HG03095 (cell line): ENCODE measurements around the gene MAP1LC3B.
"Not testable (repeated sequence)": the region's sequence is repeated elsewhere in the genome, so short reads cannot be mapped to it uniquely, and the experiment has no call there.

Source experiments
- ATAC-seq: cut with Tn5 transposase; IDR thresholded peaks from one replicate; pipeline ENCODE4 v1.9.1; 2021; ENCODE audit warnings: moderate library complexity; ENCODE audit not compliant: unreplicated experiment

MAP1LC3B gene

GRCh38 chr16:87380403-87380802 lies 11.7 kb upstream of the MAP1LC3B start:
- no peak for ATAC-seq

GRCh38 chr16:87380881-87381280 lies 11.3 kb upstream of the MAP1LC3B start:
- no peak for ATAC-seq

DNA sequence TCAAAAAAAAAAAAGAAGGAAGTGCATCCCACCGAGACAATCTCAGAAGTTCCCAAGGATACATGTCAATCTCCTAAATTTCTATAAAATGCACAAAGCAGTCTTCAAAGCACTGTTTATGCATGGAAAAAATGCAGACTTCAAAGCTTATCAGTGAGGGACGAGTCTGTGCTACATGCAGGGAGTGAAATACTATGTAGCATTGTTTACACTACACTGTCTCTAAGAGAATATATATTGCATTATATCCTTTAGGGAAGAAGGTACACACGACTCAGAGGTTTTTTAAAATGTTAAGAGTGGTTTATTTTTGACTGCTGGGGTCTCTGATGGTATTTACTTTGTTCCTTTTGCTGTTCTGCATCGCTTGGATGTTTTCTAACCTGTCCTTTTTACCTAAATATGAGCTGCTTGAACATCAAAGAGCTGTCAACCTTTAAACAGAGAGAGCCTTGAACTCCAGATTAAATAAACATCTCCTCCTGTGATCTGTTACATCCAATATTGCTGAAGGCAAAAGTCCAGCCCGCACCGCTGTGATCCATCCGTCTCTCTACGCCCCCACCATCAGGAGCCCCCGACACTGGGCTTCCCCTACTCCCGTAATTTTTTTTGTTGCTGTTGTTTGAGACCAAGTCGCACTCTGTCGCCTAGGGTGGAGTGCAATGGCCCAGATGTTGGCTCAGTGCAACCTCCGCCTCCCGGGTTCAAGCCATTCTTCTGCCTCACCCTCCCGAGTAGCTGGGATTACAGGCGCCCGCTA lies 9.9 kb upstream of the MAP1LC3B start:
- no peak for ATAC-seq

- peak; percentile 37 for ATAC-seq
These were observed 8.5 kb upstream of the MAP1LC3B start, which contains the start of gene FBXO31 for GRCh38 chr16:87383505-87384161. TSS of gene FBXO31 (minus strand) at chr16:87383776. CDS start at chr16:87383744, 32 bp downstream.

- ATAC-seq: peak; percentile 1
These were observed 7.8 kb upstream of the MAP1LC3B start for GRCh38 chr16:87384162-87384874.

DNA sequence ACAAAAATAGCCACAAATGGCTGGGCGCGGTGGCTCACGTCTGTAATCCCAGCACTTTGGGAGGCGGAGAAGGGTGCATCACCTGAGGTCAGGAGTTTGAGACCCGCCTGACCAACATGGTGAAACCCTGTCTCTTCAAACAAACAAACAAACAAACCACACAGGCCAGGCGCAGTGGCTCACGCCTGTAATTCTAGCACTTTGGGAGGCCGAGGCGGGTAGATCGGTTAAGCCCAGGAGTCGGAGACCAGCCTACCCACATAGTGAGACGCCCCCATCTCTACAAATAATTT lies 7.3 kb upstream of the MAP1LC3B start:
- ATAC-seq: not testable (repeated sequence)

GRCh38 chr16:87387942-87388817 lies 4.0 kb upstream of the MAP1LC3B start:
- peak; percentile 51 for ATAC-seq

- no peak for ATAC-seq
These were observed 3.4 kb upstream of the MAP1LC3B start for GRCh38 chr16:87388818-87389134.

- no peak for ATAC-seq
These were observed 2.9 kb upstream of the MAP1LC3B start for GRCh38 chr16:87389245-87389644.

DNA sequence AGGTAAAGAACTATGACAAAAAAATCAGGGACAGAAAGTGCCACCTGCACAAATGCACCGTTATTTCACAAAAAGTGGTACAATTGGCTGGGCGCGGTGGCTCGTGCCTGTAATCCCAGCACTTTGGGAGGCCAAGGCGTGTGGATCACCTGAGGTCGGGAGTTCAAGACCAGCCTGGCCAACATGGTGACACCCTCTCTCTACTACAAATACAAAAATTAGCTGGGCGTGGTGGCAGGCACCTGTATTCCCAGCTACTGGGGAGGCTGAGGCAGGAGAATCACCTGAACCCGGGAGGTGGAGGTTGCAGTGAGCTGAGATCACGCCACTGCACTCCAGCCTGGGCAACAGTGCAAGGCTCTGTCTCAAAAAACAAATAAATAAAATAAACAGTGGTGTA lies 2.2 kb upstream of the MAP1LC3B start:
- not testable (repeated sequence) for ATAC-seq

- ATAC-seq: no peak
These were observed 1.4 kb upstream of the MAP1LC3B start for GRCh38 chr16:87390641-87391323.

DNA sequence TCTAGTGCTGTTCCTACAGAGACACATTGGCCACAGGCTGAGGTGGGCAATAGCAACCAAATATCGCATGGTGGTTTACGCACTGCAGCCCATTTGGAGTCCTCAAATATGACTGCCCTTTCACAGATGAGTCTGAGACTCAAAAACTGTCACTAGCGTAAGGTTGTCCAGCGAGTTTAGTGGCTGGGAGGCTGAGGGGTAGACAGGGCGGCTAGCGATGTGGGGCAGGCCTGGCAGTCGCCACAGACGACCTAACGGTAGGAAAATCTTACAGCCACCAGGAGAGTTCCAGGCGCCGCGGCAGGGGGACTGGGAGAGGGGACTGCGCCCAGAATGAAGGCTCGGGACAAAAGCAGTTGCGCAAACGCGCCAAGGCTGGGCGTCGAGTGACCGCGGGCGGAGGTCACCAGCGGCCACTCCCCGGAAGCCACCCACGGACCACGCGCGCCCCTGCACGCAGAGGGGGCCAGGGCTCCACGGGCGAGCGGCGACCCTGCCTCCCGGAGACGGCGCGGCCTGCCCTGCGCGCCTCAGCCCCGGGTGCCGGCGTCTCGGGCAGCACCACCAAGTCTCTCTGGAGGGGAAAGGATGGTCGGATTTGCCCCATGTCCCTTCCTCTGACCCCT lies 699 bp upstream of the MAP1LC3B start:
- ATAC-seq: peak; percentile 5

GRCh38 chr16:87392821-87393679 lies 914 bp downstream of the MAP1LC3B start:
- peak; percentile 4 for ATAC-seq

- no peak for ATAC-seq
These were observed 1.5 kb downstream of the MAP1LC3B start for GRCh38 chr16:87393680-87394055.

GRCh38 chr16:87395181-87395842 lies 3.2 kb downstream of the MAP1LC3B start:
- ATAC-seq: no peak

- ATAC-seq: no peak
These were observed 12.9 kb downstream of the MAP1LC3B start for GRCh38 chr16:87404764-87405625.

- no peak for ATAC-seq
These were observed 14.5 kb downstream of the MAP1LC3B start for GRCh38 chr16:87406495-87407088.
